Measurements from ENCODE around the gene FBXO44. TPM values are rescaled to one million over a fixed set of nuclear protein-coding genes. Genes with fewer than 3 reads are reported as not detected.
"Not testable (repeated sequence)": the region's sequence is repeated elsewhere in the genome, so short reads cannot be mapped to it uniquely, and the experiment has no call there.

The FBXO44 gene
- total and polyA plus RNA-seq, 5 experiments from 2014 or later: 6.4 to 55.7 (median 10.1) TPM

DNA sequence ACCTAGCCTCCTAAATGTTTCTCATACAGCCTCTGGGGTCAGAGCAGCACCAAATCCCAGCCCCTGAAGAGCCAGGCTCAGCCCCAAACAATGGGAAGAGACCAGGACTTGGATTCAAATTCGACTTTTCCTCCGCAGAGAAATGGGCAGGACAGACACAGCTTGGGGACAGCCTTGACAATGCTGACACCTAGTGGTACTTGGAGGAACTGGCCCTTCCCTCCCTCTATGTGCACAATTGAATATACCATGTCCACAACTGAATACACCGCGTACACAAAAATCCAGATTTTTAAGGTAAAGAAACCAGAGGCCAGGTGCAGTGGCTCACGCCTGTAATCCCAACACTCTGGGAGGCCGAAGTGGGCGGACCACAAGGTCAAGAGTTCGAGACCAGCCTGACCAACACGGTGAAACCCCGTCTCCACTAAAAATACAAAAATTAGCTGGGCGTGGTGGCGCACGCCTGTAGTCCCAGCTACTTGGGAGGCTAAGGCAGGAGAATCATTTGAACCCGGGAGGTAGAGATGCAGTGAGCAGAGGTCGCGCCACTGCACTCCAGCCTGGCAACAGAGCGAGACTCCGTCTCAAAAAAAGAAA is 12.2 kb upstream of the FBXO44 start:
- H3K27me3 Mint-ChIP-seq, H3K27ac Mint-ChIP-seq, H3K9me3 Mint-ChIP-seq, H3K36me3 Mint-ChIP-seq, POLR2A ChIA-PET, H3K4me3 Mint-ChIP-seq, H3K4me1 Mint-ChIP-seq: not testable (repeated sequence)
- peak; percentile 51 to 86 (median 69) for DNase-seq
- ATAC-seq: peak; percentile 75 to 85

- peaks cover 0 to 3% (median 0%) of the 10 kb centered on the region in 5 donors for H3K27me3 Mint-ChIP-seq
- no peak overlapping the region for H3K27ac Mint-ChIP-seq
- H3K9me3 Mint-ChIP-seq: no peaks in the 10 kb centered on the region
- POLR2A ChIA-PET: interaction anchor here (0.7 to 1.1 kb wide), 4 partner anchors 76 to 423 kb away, joined by 3 to 5 read pairs (median 4); no protein-coding TSS in a partner anchor
- H3K4me3 Mint-ChIP-seq: no peak overlapping the region
- no peak for ATAC-seq
- DNase-seq: no peak
- H3K36me3 Mint-ChIP-seq: no peaks in the 10 kb centered on the region
- H3K4me1 Mint-ChIP-seq: peaks cover 0 to 1% (median 0%) of the 10 kb centered on the region in 4 donors
These were observed 10.9 kb upstream of the FBXO44 start for GRCh38 chr1:11643782-11644181.

DNA sequence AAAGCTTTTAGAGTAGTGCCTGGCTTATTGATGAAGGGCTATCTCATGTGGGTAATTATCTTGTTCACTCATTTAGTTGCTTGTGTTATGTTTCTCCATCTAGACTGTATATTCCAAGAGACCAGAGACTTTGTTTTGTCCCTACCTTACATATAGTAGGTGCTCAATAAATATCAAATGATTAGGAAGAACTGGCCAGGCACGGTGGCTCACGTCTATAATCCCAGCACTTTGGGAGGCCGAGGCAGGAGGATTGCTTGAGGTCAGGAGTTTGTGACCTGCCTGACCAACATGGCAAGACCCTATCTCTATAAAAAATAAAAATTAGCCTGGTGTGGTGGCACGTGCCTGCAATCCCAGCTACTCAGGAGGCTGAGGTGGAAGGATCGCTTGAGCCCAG is 9.4 kb upstream of the FBXO44 start:
- Mint-ChIP-seq H3K27ac (no peak overlapping the region), H3K27me3 (no peaks in the 10 kb centered on the region), H3K4me3 (no peak overlapping the region), H3K9me3 (no peaks in the 10 kb centered on the region), H3K4me1 (peaks cover 4 to 10% (median 9%) of the 10 kb centered on the region in 4 donors), H3K36me3 (no peaks in the 10 kb centered on the region)
- POLR2A ChIA-PET: interaction anchor here (1.4 to 2.1 kb wide), 3 partner anchors 74 to 607 kb away, joined by 3 to 7 read pairs (median 5); partner anchors contain the start of gene MTOR
- ATAC-seq: no peak
- DNase-seq: no peak

- Mint-ChIP-seq H3K9me3 (no peaks in the 10 kb centered on the region), H3K27ac (no peak overlapping the region), H3K36me3 (no peaks in the 10 kb centered on the region)
These were observed 8.9 kb upstream of the FBXO44 start for GRCh38 chr1:11645670-11646265.

GRCh38 chr1:11646317-11646716 is 8.4 kb upstream of the FBXO44 start:
- Mint-ChIP-seq H3K36me3 (no peaks in the 10 kb centered on the region), H3K27me3 (no peaks in the 10 kb centered on the region), H3K4me1 (peaks cover 11 to 19% (median 18%) of the 10 kb centered on the region in 4 donors), H3K9me3 (no peaks in the 10 kb centered on the region), H3K27ac (peak overlapping the region in 1 of 10 donors; percentile 46), H3K4me3 (no peak overlapping the region)
- POLR2A ChIA-PET: interaction anchor here (1.6 to 2.1 kb wide), 2 partner anchors 73 to 608 kb away, joined by 5 to 7 read pairs; no protein-coding TSS in a partner anchor
- ATAC-seq (no peak), DNase-seq (no peak)

More at GRCh38 chr1:11645670-11646265, 8.9 kb upstream of the FBXO44 start:
- Mint-ChIP-seq H3K4me1 (peaks cover 6 to 14% (median 12%) of the 10 kb centered on the region in 4 donors), H3K4me3 (no peak overlapping the region), H3K27me3 (no peaks in the 10 kb centered on the region)
- POLR2A ChIA-PET: interaction anchor here (1.4 to 2.1 kb wide), 3 partner anchors 74 to 608 kb away, joined by 3 to 7 read pairs (median 5); partner anchors contain the start of gene MTOR
- DNase-seq (peak; percentile 58 to 88 (median 73)), ATAC-seq (peak; percentile 45 to 53)

DNA sequence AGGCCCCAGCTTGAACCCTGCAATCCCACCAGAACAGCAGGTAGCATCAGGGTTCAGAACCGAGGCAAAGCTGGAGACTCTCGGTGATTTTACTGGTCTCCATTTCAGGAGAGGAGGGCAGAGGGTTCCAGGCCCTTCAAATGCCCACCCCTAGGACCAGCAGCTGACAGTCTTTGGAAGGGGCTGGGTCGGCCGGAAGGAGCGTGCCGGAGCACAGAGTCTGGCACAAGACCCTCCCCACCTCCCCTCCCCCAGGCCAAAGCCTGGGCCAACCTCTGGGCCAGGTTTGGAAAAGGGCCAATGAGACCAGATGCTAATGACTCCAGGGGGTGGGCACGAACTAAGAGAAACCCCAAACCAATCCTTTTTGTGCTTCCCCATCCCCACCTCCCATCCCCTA is 7.3 kb upstream of the FBXO44 start:
- H3K9me3 Mint-ChIP-seq: no peaks in the 10 kb centered on the region
- no peaks in the 10 kb centered on the region for H3K36me3 Mint-ChIP-seq
- no peaks in the 10 kb centered on the region for H3K27me3 Mint-ChIP-seq
- POLR2A ChIA-PET: no interaction called here
- H3K4me3 Mint-ChIP-seq: no peak overlapping the region
- no peak overlapping the region for H3K27ac Mint-ChIP-seq
- ATAC-seq (no peak), DNase-seq (no peak)
- peaks cover 12 to 25% (median 24%) of the 10 kb centered on the region in 4 donors for H3K4me1 Mint-ChIP-seq

DNA sequence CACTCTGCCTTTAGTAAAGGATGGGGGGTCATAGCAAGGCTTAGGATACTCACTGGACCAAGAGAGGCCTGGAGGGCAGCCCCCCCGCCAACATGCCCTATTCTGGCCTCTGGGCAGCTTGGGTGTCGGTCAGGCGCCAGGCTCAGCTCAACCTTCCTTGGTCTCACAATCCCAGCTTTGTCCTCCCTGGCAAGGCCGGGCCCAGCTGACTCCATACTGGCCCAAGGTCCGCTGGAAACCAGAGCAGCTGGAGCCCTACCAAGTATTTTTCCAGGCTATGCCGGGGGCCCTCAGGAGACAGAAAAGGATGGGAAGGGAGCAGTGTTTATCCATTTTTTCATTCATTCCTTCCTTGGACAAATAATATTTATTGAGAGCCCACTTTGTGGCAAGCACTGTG is 6.6 kb upstream of the FBXO44 start:
- DNase-seq: no peak
- ATAC-seq: no peak
- H3K27me3 Mint-ChIP-seq: no peaks in the 10 kb centered on the region
- H3K36me3 Mint-ChIP-seq: no peaks in the 10 kb centered on the region
- peak overlapping the region in 1 of 10 donors; percentile 36 for H3K4me3 Mint-ChIP-seq
- no peaks in the 10 kb centered on the region for H3K9me3 Mint-ChIP-seq
- peaks cover 12 to 28% (median 26%) of the 10 kb centered on the region in 4 donors for H3K4me1 Mint-ChIP-seq
- H3K27ac Mint-ChIP-seq: peak overlapping the region in 1 of 10 donors; percentile 27
- POLR2A ChIA-PET: interaction anchor here (0.9 kb wide), 1 partner anchor 81 kb away, joined by 3 read pairs; no protein-coding TSS in a partner anchor

DNA sequence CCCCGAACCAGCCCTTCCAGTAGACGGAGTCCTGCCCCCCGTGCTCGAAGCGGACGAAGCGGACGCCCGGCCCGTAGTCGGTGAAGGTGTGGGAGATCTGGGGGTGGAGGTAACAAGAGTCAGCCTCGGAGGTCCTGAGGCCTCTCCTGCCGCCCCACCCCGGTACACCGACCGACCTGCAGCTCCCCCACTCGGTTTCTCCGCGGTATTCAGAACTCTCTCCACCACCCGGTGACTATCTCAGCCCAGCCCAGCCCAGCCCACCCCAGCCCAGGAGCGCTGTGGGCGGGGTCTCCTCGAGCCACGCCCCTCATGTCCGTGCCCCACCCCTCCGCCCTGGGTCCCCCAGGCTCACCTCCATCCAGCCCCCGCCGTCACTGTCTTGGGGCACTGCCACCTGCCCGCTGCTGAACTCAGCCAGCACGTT is 5.9 kb upstream of the FBXO44 start:
- H3K36me3 Mint-ChIP-seq: no peaks in the 10 kb centered on the region
- peaks cover 12 to 30% (median 26%) of the 10 kb centered on the region in 4 donors for H3K4me1 Mint-ChIP-seq
- no peaks in the 10 kb centered on the region for H3K9me3 Mint-ChIP-seq
- no peaks in the 10 kb centered on the region for H3K27me3 Mint-ChIP-seq
- H3K27ac Mint-ChIP-seq: peak overlapping the region in 1 of 10 donors; percentile 36
- H3K4me3 Mint-ChIP-seq: peak overlapping the region in 6 of 10 donors; percentile 36 to 65 (median 48)
- DNase-seq (peak in 7 of 10 donors; percentile 25 to 58 (median 41)), ATAC-seq (peak; percentile 31 to 49)
- POLR2A ChIA-PET: interaction anchor here (0.6 to 7.3 kb wide), 4 partner anchors 12 to 612 kb away, joined by 3 to 70 read pairs (median 16); partner anchors contain the start of gene FBXO6

DNA sequence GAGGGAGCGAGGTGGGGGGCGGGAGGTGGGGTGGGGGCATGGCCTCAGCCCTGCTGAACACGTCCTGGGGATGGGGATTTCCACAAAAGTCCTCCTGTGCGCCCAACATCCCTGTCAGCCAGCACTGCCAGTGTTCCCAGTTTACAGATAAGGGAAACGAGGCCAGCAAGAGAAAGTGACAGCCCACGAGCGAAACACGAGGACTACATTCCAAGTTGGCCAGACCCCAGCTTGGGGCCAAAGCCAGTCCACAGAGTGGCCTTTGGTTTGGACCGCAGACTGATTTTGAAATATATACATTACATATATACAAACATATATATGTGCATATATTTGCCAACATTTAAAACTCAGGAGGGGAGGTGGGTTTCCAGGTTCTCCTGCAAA is 5.4 kb upstream of the FBXO44 start:
- Mint-ChIP-seq H3K4me3 (peak overlapping the region in 4 of 10 donors; percentile 36 to 69 (median 48)), H3K27ac (no peak overlapping the region), H3K9me3 (no peaks in the 10 kb centered on the region), H3K4me1 (peaks cover 12 to 30% (median 26%) of the 10 kb centered on the region in 4 donors), H3K27me3 (no peaks in the 10 kb centered on the region), H3K36me3 (no peaks in the 10 kb centered on the region)
- POLR2A ChIA-PET: interaction anchor here (0.6 to 7.3 kb wide), 5 partner anchors 12 to 612 kb away, joined by 3 to 70 read pairs (median 3); partner anchors contain the start of gene FBXO6
- no peak for ATAC-seq
- DNase-seq: no peak

- POLR2A ChIA-PET: interaction anchor here (0.5 to 7.3 kb wide), 10 partner anchors 9 to 613 kb away, joined by 3 to 70 read pairs (median 3); partner anchors contain the start of genes CLCN6, FBXO6 and MTHFR
These were observed 4.9 kb upstream of the FBXO44 start for GRCh38 chr1:11649624-11650330.

DNA sequence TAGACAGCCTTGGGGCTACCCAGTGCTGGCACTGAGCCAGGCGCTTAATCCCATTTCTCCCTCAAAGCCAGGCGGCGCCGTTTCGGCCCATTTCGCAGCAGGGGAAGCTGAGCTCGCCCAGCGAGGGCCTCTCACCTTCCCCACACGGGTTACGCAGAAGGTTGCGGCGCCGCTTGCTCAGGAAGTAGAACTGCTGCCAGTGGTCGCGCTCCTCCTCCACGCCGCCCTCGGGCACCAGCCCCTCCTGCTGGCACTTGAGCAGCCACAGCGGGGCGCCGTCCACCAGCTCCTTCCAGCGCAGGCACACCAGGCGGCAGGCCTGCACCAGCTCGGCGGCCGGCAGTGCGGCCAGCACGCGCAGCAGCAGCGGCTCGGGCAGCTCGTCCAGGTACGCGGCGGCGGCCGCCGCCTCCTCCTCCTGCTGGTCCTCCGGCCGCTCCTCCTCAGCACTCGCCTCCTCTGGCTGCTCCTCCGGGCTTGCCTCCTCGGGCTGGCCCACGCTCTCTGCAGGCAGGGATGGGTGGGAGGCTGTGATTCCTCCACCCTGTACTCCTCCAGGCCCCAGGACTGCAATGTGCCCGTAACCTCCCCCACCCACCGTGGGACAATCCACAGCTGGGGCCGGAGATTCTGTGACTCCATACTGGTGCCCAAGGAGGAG is 4.2 kb upstream of the FBXO44 start:
- Mint-ChIP-seq H3K27ac (peak overlapping the region in 9 of 10 donors; percentile 27 to 87 (median 71)), H3K9me3 (no peaks in the 10 kb centered on the region)
- POLR2A ChIA-PET: interaction anchor here (0.5 to 7.3 kb wide), 9 partner anchors 8 to 590 kb away, joined by 3 to 70 read pairs (median 4); partner anchors contain the start of genes CLCN6, FBXO6 and MTHFR

More at GRCh38 chr1:11649624-11650330, 4.9 kb upstream of the FBXO44 start:
- Mint-ChIP-seq H3K27ac (peak overlapping the region in 4 of 10 donors; percentile 24 to 78 (median 58)), H3K9me3 (no peaks in the 10 kb centered on the region), H3K36me3 (no peaks in the 10 kb centered on the region), H3K4me1 (peaks cover 12 to 30% (median 26%) of the 10 kb centered on the region in 4 donors), H3K4me3 (peak overlapping the region in 9 of 10 donors; percentile 32 to 90 (median 64)), H3K27me3 (no peaks in the 10 kb centered on the region)
- no peak for ATAC-seq
- peak in 2 of 10 donors; percentile 12 to 16 for DNase-seq

More for the DNA sequence above, 4.2 kb upstream of the FBXO44 start:
- H3K4me1 Mint-ChIP-seq: peaks cover 12 to 34% (median 29%) of the 10 kb centered on the region in 4 donors
- DNase-seq: peak; percentile 64 to 87 (median 74)
- no peaks in the 10 kb centered on the region for H3K27me3 Mint-ChIP-seq
- peak; percentile 69 to 76 for ATAC-seq
- H3K36me3 Mint-ChIP-seq: no peaks in the 10 kb centered on the region
- H3K4me3 Mint-ChIP-seq: peak overlapping the region; percentile 75 to 90 (median 84)

Measured in naive thymus-derived CD8-positive, alpha-beta T cell (primary cell).